Measurements from ENCODE around the gene FANCC. TPM values are rescaled to one million over a fixed set of nuclear protein-coding genes. Genes with fewer than 3 reads are reported as not detected.
A peak's percentile ranks its signal among the peaks of the same experiment; 100 is the strongest.

The FANCC gene
- total RNA-seq (1 to 10 TPM; 5.4 to 9.7 (median 7.9) TPM), polyA plus RNA-seq (1 to 10 TPM in 2 of 3 donors, under 1 TPM in 1; 0.89 to 2.0 (median 1.7) TPM)
- long read RNA-seq, donor 1 = 0 reads
- long read RNA-seq, donor 2, full-length matches to known transcripts = 1 of 1 reads
- long read RNA-seq, donor 2, partial matches to known transcripts = 0 of 1 reads
- long read RNA-seq, donor 2, other reads (novel, unspliced or antisense) = 0 of 1 reads

- Histone ChIP-seq H3K9me3 (no peaks in the 10 kb centered on the region), H3K27me3 (replicated peaks in 1 of 7) (peaks cover 0 to 11% (median 0%) of the 10 kb centered on the region in 7 donors), H3K36me3 (no peaks in the 10 kb centered on the region), H3K4me3 (peak within 1 kb of the TSS; percentile 81 to 100 (median 99)), H3K4me1 (peaks cover 2 to 34% (median 16%) of the 10 kb centered on the region in 6 donors), H3K27ac (peak within 1 kb of the TSS; percentile 88 to 98 (median 93))
- peak; percentile 96 for DNase-seq
- intact Hi-C loops (cut with DNase I; ENCODE audit: low total_unique reads) = no loop called here
- WGBS, 5 donors = 0 to 1% (median 0%) methylated on average over 74 to 89 of the region's 89 CpGs
- TF ChIP-seq CTCF (IDR thresholded peaks at IDR 0.05 in 8 of 11, conservative IDR thresholded peaks at IDR 0.05 in 3 of 11) (peak in 1 of 11 experiments; percentile 2), POLR2AphosphoS5 (IDR thresholded peaks at IDR 0.05) (peak in 2 of 3 donors; percentile 82 to 83), POLR2A (IDR thresholded peaks at IDR 0.05) (peak in 1 of 3 donors; percentile 42)
These were observed at the start of gene FANCC for GRCh38 chr9:95317119-95317892. Gene FANCC (minus strand): TSS chr9:95317709. CDS start chr9:95249291, 68,418 bp downstream.

- Histone ChIP-seq H3K4me1 (no peaks in the 10 kb centered on the region), H3K27ac (no peak overlapping the region), H3K4me3 (no peak overlapping the region), H3K36me3 (no peaks in the 10 kb centered on the region), H3K27me3 (replicated peaks in 1 of 7) (peaks cover 0 to 56% (median 5%) of the 10 kb centered on the region in 7 donors), H3K9me3 (no peaks in the 10 kb centered on the region)
- no peak for DNase-seq
- WGBS, 5 donors = 69 to 77% (median 74%) methylated on average over 8 of the region's 8 CpGs
- intact Hi-C loops (cut with DNase I; ENCODE audit: low total_unique reads) = no loop called here
- TF ChIP-seq POLR2A (IDR thresholded peaks at IDR 0.05) = no peak
- TF ChIP-seq CTCF (IDR thresholded peaks at IDR 0.05 in 8 of 11, conservative IDR thresholded peaks at IDR 0.05 in 3 of 11) = no peak
- no peak for TF ChIP-seq POLR2AphosphoS5 (IDR thresholded peaks at IDR 0.05)
These were observed 49.3 kb upstream of the FANCC start for GRCh38 chr9:95366731-95367325.

- Histone ChIP-seq H3K27ac (no peak overlapping the region), H3K27me3 (replicated peaks in 1 of 7) (peaks cover 0 to 53% (median 5%) of the 10 kb centered on the region in 7 donors), H3K4me1 (no peaks in the 10 kb centered on the region), H3K36me3 (no peaks in the 10 kb centered on the region), H3K9me3 (no peaks in the 10 kb centered on the region), H3K4me3 (no peak overlapping the region)
- 66 to 80% (median 72%) methylated on average over 4 of the region's 4 CpGs for WGBS, 5 donors
- TF ChIP-seq POLR2AphosphoS5 (IDR thresholded peaks at IDR 0.05) (no peak), CTCF (IDR thresholded peaks at IDR 0.05 in 8 of 11, conservative IDR thresholded peaks at IDR 0.05 in 3 of 11) (no peak), POLR2A (IDR thresholded peaks at IDR 0.05) (no peak)
- DNase-seq = no peak
- intact Hi-C loops (cut with DNase I; ENCODE audit: low total_unique reads) = no loop called here
These were observed 48.3 kb upstream of the FANCC start for GRCh38 chr9:95365766-95366165.

Measured in spleen (tissue), 13 donors.